HepG2 (cell line): ENCODE results near the gene FBXL4. TPM values are rescaled to one million over a fixed set of nuclear protein-coding genes. Genes with fewer than 3 reads are reported as not detected.

Source experiments
- ATAC-seq: fragments of 200-7000 bp; cut with Tn5 transposase; 3 replicates; pipeline ENCODE4 v1.9.1; 2020; ENCODE audit warnings: mild to moderate bottlenecking, moderate library complexity
- BruUV-seq: library from RNA; stranded (reverse); fragments of 400-500 nt; replicated peaks from 2 replicates; lab custom pipeline; 2021; lab: Mats Ljungman, UMichigan
- CTCF ChIA-PET: fragments of 300-600 bp; formaldehyde crosslinking; extraction: SDS; loops from one replicate; lab custom pipeline; 2021; ENCODE audit warnings: low total read pairs, inconsistent platforms, low intra/inter-chr PET ratio; lab: Yijun Ruan, JAX
- POLR2A ChIA-PET: fragments of 350-600 bp; sonication (Branson Sonifier 250); formaldehyde crosslinking; loops from one replicate; lab custom pipeline; 2020; ENCODE audit warnings: antibody characterized with exemption, inconsistent platforms; lab: Yijun Ruan, JAX
- DNase-seq: peaks from one replicate; pipeline ENCODE4 v3.0.0-alpha.2; 2015; ENCODE audit warnings: low spot score
- FAIRE-seq: peaks from 3 replicates; lab custom pipeline; 2011; peaks lifted over from hg19 to GRCh38; lab: Jason Lieb, UNC
- H2AFZ ChIP-seq: one replicate; pipeline ENCODE4 v1.6.1; 2011; ENCODE audit warnings: low read length, inconsistent platforms
- H3K27ac ChIP-seq: fragments of 300-600 bp; 3 replicates; pipeline ENCODE4 v1.8.0; 2011; ENCODE audit warnings: mixed run types, mild to moderate bottlenecking, mixed read lengths, low read length, inconsistent platforms; ENCODE audit not compliant: insufficient read depth; ENCODE audit errors: extremely low read length
- H3K27me3 ChIP-seq, 2 experiments: fragments of 200-600 bp in 1 of 2; 2 replicates in 1 of 2; 3 replicates in 1 of 2; pipeline versions ENCODE4 v1.6.0 to v1.8.0; 2011; ENCODE audit warnings: low read length in 2 of 2, mild to moderate bottlenecking in 2 of 2, moderate library complexity in 2 of 2, inconsistent platforms in 1 of 2; ENCODE audit not compliant: insufficient read depth in 2 of 2, control insufficient read depth in 1 of 2
- H3K36me3 ChIP-seq, 2 experiments: fragments of 200-600 bp in 1 of 2; replicated peaks in 1 of 2; 2 replicates in 1 of 2; 3 replicates in 1 of 2; pipeline versions ENCODE4 v1.5.1 to v1.8.0; 2011; ENCODE audit warnings: low read length in 2 of 2, inconsistent platforms in 1 of 2; ENCODE audit not compliant: insufficient read depth in 2 of 2, control insufficient read depth in 1 of 2
- H3K4me1 ChIP-seq: 2 replicates; pipeline ENCODE4 v1.5.1; 2012; ENCODE audit warnings: low read length, inconsistent platforms; ENCODE audit not compliant: insufficient read depth
- H3K4me2 ChIP-seq: 2 replicates; pipeline ENCODE4 v1.6.0; 2011; ENCODE audit warnings: low read depth, low read length, inconsistent platforms
- H3K4me3 ChIP-seq, 3 experiments: fragments of 200-600 bp in 1 of 3; sonication (generic), shearing (Covaris generic) in 1 of 3; replicated peaks in 1 of 3; 2 replicates each; pipeline ENCODE4 v1.5.1; 2011 to 2016; ENCODE audit warnings: low read length in 3 of 3, inconsistent platforms in 2 of 3, low read depth in 2 of 3, mild to moderate bottlenecking in 2 of 3, control low read depth in 1 of 3, mixed read lengths in 1 of 3; ENCODE audit not compliant: insufficient read depth in 1 of 3
- H3K79me2 ChIP-seq: one replicate; pipeline ENCODE4 v1.6.1; 2011; ENCODE audit warnings: low read length, inconsistent platforms; ENCODE audit not compliant: insufficient read depth
- H3K9ac ChIP-seq: 2 replicates; pipeline ENCODE4 v1.6.0; 2011; ENCODE audit warnings: mild to moderate bottlenecking, low read depth, low read length, inconsistent platforms; ENCODE audit not compliant: insufficient read depth
- H3K9me3 ChIP-seq: 2 replicates; pipeline ENCODE4 v1.5.1; 2012; ENCODE audit warnings: mild to moderate bottlenecking, low read length
- H4K20me1 ChIP-seq: 2 replicates; pipeline ENCODE4 v1.6.0; 2011; ENCODE audit warnings: inconsistent platforms, mild to moderate bottlenecking, low read length, moderate library complexity; ENCODE audit not compliant: insufficient read depth
- DMAP1 ChIP-seq: IDR thresholded peaks from 2 replicates; pipeline ENCODE4 v1.6.1; 2016
- FOXO4 ChIP-seq: sonication (generic); formaldehyde crosslinking; conservative IDR thresholded peaks from 2 replicates; pipeline ENCODE4 v1.8.1; 2023; ENCODE audit warnings: missing genetic modification reagents
- HHEX ChIP-seq: IDR thresholded peaks from 2 replicates; pipeline ENCODE4 v1.6.1; 2016; ENCODE audit warnings: control low read depth
- MLLT10 ChIP-seq: sonication (generic); formaldehyde crosslinking; IDR thresholded peaks from 2 replicates; pipeline ENCODE4 v1.4.0; 2020; ENCODE audit warnings: missing genetic modification reagents
- NFE2L2 ChIP-seq: fragments of 150-350 bp; IDR thresholded peaks from 2 replicates; pipeline ENCODE4 v1.6.1; 2014; ENCODE audit warnings: low read length
- RFX1 ChIP-seq: fragments of 450-650 bp; IDR thresholded peaks from 2 replicates; pipeline ENCODE4 v1.6.1; 2017
- RFXANK ChIP-seq: IDR thresholded peaks from 2 replicates; pipeline ENCODE4 v1.6.1; 2016
- ZC3H4 ChIP-seq: sonication (generic); formaldehyde crosslinking; IDR thresholded peaks from 2 replicates; pipeline ENCODE4 v1.4.0; 2020; ENCODE audit warnings: missing genetic modification reagents, borderline replicate concordance
- ZNF552 ChIP-seq: sonication (generic); formaldehyde crosslinking; IDR thresholded peaks from 2 replicates; pipeline ENCODE4 v1.9.0; 2022; ENCODE audit warnings: missing genetic modification reagents, mild to moderate bottlenecking, borderline replicate concordance
- ZSCAN31 ChIP-seq: sonication (generic); formaldehyde crosslinking; IDR thresholded peaks from 2 replicates; pipeline ENCODE4 v1.5.0; 2020; ENCODE audit warnings: low read depth, mild to moderate bottlenecking, missing genetic modification reagents
- WGBS: methylation state at CpG from one replicate; pipeline ENCODE4 v1.1.6; 2017; ENCODE audit warnings: low lambda C conversion rate; 5-methylcytosine and 5-hydroxymethylcytosine counted together
- in situ Hi-C: cut with HindIII; loops from 2 replicates; pipeline ENCODE4 v1.10.0; 2017; ENCODE audit warnings: low pct_unique_long_range_greater_than_20kb; ENCODE audit not compliant: extremely low pct_ligation_motif_present
- intact Hi-C: fragments of 100-400 bp; cut with micrococcal nuclease; formaldehyde crosslinking; loops from one replicate; pipeline ENCODE4 v1.10.0; 2022; ENCODE audit not compliant: unreplicated experiment
- polyA plus RNA-seq, 8 experiments: library from polyadenylated mRNA; depleted of rRNA in 3 of 8; stranded (reverse) in 7 of 8; unstranded in 1 of 8; fragments of >200 nt; fragmentation: Illumina TruSeq in 4 of 8; extraction: Trizol in 4 of 8; gene quantifications; 2 replicates each; pipeline versions ENCODE4 v1.2.1 to v1.2.3, GENCODE V29; 2011 to 2016; ENCODE audit warnings: low read depth in 4 of 8, missing spikeins in 1 of 8, mixed read lengths in 1 of 8; ENCODE audit not compliant: insufficient read depth in 1 of 8
- total RNA-seq, 5 experiments: library from RNA; depleted of rRNA; stranded (reverse); fragments of >200 nt; fragmentation: Illumina TruSeq; extraction: Trizol; gene quantifications; 2 replicates each; pipeline ENCODE4 v1.2.3, GENCODE V29; 2016; ENCODE audit warnings: low read depth in 1 of 5
- TF ChIP-seq, protein P1 (sequence below): sonication (generic); formaldehyde crosslinking; IDR thresholded peaks from 2 replicates; pipeline ENCODE4 v1.5.0; 2020; ENCODE audit warnings: missing genetic modification reagents
- TF ChIP-seq, protein P2 (sequence below): sonication (generic); formaldehyde crosslinking; IDR thresholded peaks from 2 replicates; pipeline ENCODE4 v1.4.0; 2020; ENCODE audit warnings: low read depth, mild to moderate bottlenecking, missing genetic modification reagents

Gene FBXL4
- total and polyA plus RNA-seq, 2 of the 13 experiments (the other 11 are each of a cell fraction or from before 2014, with no cell fraction given), result 13.2 to 17.6 TPM

DNA sequence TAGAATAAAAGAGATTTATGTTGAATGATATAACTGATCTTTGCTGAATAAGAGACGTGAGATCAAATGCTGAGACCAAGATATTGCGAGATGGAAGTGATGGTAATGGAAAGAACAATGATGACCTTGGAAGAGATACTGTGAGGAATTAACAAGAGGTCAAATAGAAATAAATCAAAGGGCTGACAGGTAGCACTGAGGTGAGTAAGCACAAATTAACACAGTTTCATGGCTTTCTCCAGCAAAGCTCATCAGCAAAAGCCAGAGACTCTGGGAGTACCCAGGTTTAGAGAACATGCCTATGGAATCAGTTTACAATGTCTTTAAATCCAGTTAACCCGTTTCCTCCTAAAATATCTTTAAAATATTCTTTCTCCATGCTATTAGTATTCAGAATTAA, 60.1 kb downstream of the FBXL4 start:
- Histone ChIP-seq H3K27ac (no peak overlapping the region), H3K4me1 (no peaks in the 10 kb centered on the region), H3K4me2 (no peak overlapping the region), H3K36me3 (peaks cover 1 to 5% of the 10 kb centered on the region in 2 experiments; a peak in 2 of 5 replicates), H3K4me3 (no peak overlapping the region), H4K20me1 (no peaks in the 10 kb centered on the region), H3K79me2 (no peaks in the 10 kb centered on the region), H2AFZ (no peak overlapping the region), H3K27me3 (no peaks in the 10 kb centered on the region), H3K9me3 (no peaks in the 10 kb centered on the region), H3K9ac (no peak overlapping the region)
- in situ Hi-C loops (no loop called here), intact Hi-C loops (no loop called here)
- no TSS peak for BruUV-seq
- POLR2A ChIA-PET, result no interaction called here
- DNase-seq (no peak), FAIRE-seq (no peak), ATAC-seq (no peak)
- CTCF ChIA-PET, result no interaction called here
- TF ChIP-seq HHEX (CRISPR knock-in tag) (no peak), ZC3H4 (CRISPR knock-in tag) (no peak), DMAP1 (CRISPR knock-in tag) (no peak), ZNF552 (CRISPR knock-in tag) (no peak), ZSCAN31 (CRISPR knock-in tag) (no peak), NFE2L2 (no peak), FOXO4 (CRISPR knock-in tag) (no peak), MLLT10 (CRISPR knock-in tag) (no peak), RFXANK (CRISPR knock-in tag) (no peak), RFX1 (no peak)
- TF ChIP-seq, protein P1, sequence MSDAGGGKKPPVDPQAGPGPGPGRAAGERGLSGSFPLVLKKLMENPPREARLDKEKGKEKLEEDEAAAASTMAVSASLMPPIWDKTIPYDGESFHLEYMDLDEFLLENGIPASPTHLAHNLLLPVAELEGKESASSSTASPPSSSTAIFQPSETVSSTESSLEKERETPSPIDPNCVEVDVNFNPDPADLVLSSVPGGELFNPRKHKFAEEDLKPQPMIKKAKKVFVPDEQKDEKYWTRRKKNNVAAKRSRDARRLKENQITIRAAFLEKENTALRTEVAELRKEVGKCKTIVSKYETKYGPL (CRISPR knock-in tag), result no peak
- TF ChIP-seq, protein P2, sequence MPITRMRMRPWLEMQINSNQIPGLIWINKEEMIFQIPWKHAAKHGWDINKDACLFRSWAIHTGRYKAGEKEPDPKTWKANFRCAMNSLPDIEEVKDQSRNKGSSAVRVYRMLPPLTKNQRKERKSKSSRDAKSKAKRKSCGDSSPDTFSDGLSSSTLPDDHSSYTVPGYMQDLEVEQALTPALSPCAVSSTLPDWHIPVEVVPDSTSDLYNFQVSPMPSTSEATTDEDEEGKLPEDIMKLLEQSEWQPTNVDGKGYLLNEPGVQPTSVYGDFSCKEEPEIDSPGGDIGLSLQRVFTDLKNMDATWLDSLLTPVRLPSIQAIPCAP (CRISPR knock-in tag), result no peak
- 97% methylated on average over 3 of the region's 3 CpGs for WGBS
